Upper lobe of left lung (tissue), 6 donors: ENCODE data around the gene CRIP1. TPM values are rescaled to one million over a fixed set of nuclear protein-coding genes. Genes with fewer than 3 reads are reported as not detected.

Experiments used
- ATAC-seq, 2 donors: fragments of 200-7000 bp; cut with Tn5 transposase; one replicate each; pipeline ENCODE4 v1.9.1; 2022; ENCODE audit warnings: mild to moderate bottlenecking in 2 of 2, moderate library complexity in 2 of 2; ENCODE audit not compliant: low FRiP score in 2 of 2
- DNase-seq, 2 donors: peaks; one replicate each; pipeline ENCODE4 v3.0.0-alpha.2; 2019 to 2020
- H3K27ac ChIP-seq, 4 donors: fragments of 200-600 bp; sonication (generic); one replicate each; pipeline ENCODE4 v1.5.1; 2016 to 2019
- H3K27me3 ChIP-seq, 4 donors: fragments of 200-600 bp; sonication (generic); one replicate each; pipeline ENCODE4 v1.5.1; 2017 to 2019
- H3K36me3 ChIP-seq, 4 donors: fragments of 200-600 bp; sonication (generic); one replicate each; pipeline ENCODE4 v1.5.1; 2016 to 2019
- H3K4me1 ChIP-seq, 4 donors: fragments of 200-600 bp; sonication (generic); one replicate each; pipeline ENCODE4 v1.5.1; 2018 to 2019
- H3K4me3 ChIP-seq, 4 donors: fragments of 200-600 bp; sonication (generic); one replicate each; pipeline ENCODE4 v1.5.1; 2017 to 2019; ENCODE audit warnings: mild to moderate bottlenecking in 2 of 4, moderate library complexity in 1 of 4
- H3K9me3 ChIP-seq, 4 donors: fragments of 200-600 bp; sonication (generic); one replicate each; pipeline ENCODE4 v1.5.1; 2018 to 2019
- EP300 ChIP-seq, 4 donors: sonication (generic); formaldehyde crosslinking; IDR thresholded peaks; one replicate each; pipeline ENCODE4 v1.5.1; 2017; ENCODE audit warnings: antibody characterized with exemption in 4 of 4, control low read depth in 2 of 4
- POLR2A ChIP-seq, 4 donors: fragments of 450-650 bp; IDR thresholded peaks; one replicate each; pipeline ENCODE4 v1.5.1; 2016 to 2017; ENCODE audit warnings: antibody characterized with exemption in 4 of 4, mild to moderate bottlenecking in 2 of 4
- POLR2AphosphoS5 ChIP-seq, 2 donors: sonication (generic); formaldehyde crosslinking; IDR thresholded peaks; one replicate each; pipeline ENCODE4 v1.5.1; 2017; ENCODE audit warnings: antibody characterized with exemption in 2 of 2
- WGBS, 2 donors: methylation state at CpG; one replicate each; pipeline ENCODE4 v1.1.5; 2017 to 2018; 5-methylcytosine and 5-hydroxymethylcytosine counted together
- total RNA-seq, 6 donors: library from RNA; depleted of rRNA in 4 of 6; stranded (reverse); fragments of >200 nt in 4 of 6; gene quantifications; one replicate each; pipeline versions ENCODE4 v1.1.0 to v1.2.1, GENCODE V29; 2016 to 2021
- TF ChIP-seq, protein P1 (sequence below), 6 experiments: fragments of 450-650 bp in 4 of 6; fragments of 200-600 bp in 2 of 6; sonication (generic) in 2 of 6; IDR thresholded peaks; one replicate each; pipeline ENCODE4 v1.5.1; 2016 to 2019; ENCODE audit warnings: antibody characterized with exemption in 6 of 6
- donor health status: DM: no; HTN: no; CAD: no; lungs with moderate emphysema.
- donor health status: DM: no; HTN: yes; CAD: no; lungs with severe emphysema.

The CRIP1 gene
- total RNA-seq, 6 donors from 2014 or later, result 26.2 to 425 (median 200) TPM

DNA sequence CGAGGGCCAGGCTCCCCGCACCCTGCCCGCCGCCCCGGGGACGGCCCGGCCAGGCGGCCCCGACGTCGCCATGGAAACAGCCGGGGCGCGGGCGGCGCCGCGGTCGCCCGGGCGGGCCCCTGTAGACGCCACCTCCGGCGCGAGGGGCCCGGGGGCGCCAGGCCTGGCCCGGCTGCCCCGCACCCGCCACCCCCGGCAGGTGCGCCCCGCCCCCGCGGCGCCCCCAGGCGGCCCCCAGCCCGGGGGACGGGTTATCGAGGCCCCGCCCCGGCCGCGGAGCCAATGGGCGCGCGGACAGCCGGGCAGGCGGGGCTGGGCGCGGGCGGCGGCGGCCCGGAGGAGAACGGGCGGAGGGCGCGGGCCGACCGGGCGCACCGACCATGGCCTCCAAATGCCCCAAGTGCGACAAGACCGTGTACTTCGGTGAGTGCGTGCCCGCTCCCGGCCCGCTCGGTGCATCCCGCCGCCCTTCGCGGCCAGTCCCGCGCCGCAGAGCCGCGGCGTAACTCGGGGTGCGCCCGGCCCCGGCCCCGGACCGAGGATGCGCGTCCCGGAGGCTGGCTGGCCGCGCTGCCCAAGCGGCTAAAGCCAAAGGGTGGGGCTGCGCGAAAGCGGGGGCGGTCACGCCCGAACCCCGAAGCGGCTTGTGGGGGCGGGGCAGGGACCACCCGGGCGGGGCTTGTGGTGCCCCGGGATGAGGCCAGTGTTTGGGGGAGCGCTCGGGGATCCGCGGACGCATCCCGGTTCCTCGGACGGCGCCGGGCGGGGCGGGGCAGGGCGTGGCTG lies 12.0 kb upstream of the CRIP1 start, which contains the start of gene CRIP2:
CRIP2 (plus strand) TSS at position 339 of the 786 bp plus-strand sequence; CDS start at position 381, 42 bp downstream.
- ATAC-seq (peak in 1 of 2 donors; percentile 50), DNase-seq (peak in 1 of 2 donors; percentile 93)
- TF ChIP-seq POLR2A (IDR thresholded peaks at IDR 0.05) (peak in 3 of 4 donors; percentile 58 to 75 (median 62)), POLR2AphosphoS5 (IDR thresholded peaks at IDR 0.05) (peak; percentile 48 to 60), EP300 (IDR thresholded peaks at IDR 0.05) (no peak)
- TF ChIP-seq, protein P1, sequence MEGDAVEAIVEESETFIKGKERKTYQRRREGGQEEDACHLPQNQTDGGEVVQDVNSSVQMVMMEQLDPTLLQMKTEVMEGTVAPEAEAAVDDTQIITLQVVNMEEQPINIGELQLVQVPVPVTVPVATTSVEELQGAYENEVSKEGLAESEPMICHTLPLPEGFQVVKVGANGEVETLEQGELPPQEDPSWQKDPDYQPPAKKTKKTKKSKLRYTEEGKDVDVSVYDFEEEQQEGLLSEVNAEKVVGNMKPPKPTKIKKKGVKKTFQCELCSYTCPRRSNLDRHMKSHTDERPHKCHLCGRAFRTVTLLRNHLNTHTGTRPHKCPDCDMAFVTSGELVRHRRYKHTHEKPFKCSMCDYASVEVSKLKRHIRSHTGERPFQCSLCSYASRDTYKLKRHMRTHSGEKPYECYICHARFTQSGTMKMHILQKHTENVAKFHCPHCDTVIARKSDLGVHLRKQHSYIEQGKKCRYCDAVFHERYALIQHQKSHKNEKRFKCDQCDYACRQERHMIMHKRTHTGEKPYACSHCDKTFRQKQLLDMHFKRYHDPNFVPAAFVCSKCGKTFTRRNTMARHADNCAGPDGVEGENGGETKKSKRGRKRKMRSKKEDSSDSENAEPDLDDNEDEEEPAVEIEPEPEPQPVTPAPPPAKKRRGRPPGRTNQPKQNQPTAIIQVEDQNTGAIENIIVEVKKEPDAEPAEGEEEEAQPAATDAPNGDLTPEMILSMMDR (IDR thresholded peaks at IDR 0.05), result no peak
- Histone ChIP-seq H3K36me3 (peaks cover 0 to 28% (median 12%) of the 10 kb centered on the region in 4 donors), H3K27me3 (peaks cover 0 to 16% (median 8%) of the 10 kb centered on the region in 4 donors), H3K4me3 (peak within 1 kb of the TSS; percentile 59 to 90 (median 85)), H3K4me1 (peaks cover 44 to 83% (median 65%) of the 10 kb centered on the region in 4 donors), H3K9me3 (no peaks in the 10 kb centered on the region), H3K27ac (peak within 1 kb of the TSS; percentile 86 to 98 (median 92))
- 0% methylated on average over 14 of the region's 118 CpGs; no CpG with 5 or more reads in 1 of the 2 donors for WGBS, 2 donors

DNA sequence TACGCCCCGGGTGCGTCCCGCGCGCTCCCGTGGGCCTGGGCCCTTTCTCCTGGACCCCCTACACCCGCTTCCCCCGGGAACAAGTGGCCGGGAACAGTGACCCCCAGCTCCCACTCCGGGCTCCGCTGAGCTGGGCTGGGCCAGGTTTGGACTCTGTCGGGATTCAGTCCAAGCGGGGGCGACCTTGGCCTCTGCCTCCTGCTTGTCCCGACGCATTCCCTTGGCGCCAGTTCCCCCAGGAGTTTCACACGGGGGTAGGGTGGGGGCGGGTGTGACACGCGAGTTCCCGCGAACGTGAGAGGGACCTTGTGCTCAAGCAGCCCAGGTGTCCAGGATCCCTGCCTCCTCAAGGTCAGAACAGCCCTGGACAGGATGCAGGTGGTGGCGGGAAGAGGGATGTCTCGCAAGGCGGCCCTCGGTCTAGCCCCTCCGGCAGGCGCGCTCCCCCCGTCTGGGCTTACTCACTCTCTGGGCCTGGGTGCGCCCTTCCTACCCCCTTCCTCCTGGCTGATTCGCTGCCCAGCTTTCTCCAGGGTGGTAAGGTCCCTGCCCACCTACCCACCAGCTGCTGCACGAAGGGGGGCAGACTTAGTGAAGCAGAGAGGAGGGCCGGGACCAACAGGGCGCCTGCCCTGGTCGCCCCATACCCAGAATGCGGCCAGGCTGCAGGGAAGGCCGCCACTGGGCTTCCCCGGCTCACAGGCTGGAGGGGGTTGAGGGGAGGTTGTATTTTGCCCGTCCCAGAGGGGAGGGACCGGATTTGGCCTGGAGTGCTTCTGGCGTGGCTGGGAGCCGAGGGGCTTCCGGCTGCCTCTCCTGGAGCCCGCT lies 11.2 kb upstream of the CRIP1 start:
- Histone ChIP-seq H3K4me3 (peak overlapping the region; percentile 59 to 90 (median 85)), H3K36me3 (peaks cover 0 to 25% (median 6%) of the 10 kb centered on the region in 4 donors), H3K27ac (peak overlapping the region; percentile 86 to 98 (median 92)), H3K9me3 (no peaks in the 10 kb centered on the region), H3K27me3 (peaks cover 0 to 16% (median 8%) of the 10 kb centered on the region in 4 donors), H3K4me1 (peaks cover 47 to 91% (median 71%) of the 10 kb centered on the region in 4 donors)
- peak in 1 of 4 donors; percentile 49 for TF ChIP-seq POLR2A (IDR thresholded peaks at IDR 0.05)
- TF ChIP-seq, protein P1 (IDR thresholded peaks at IDR 0.05), result no peak
- no peak for TF ChIP-seq EP300 (IDR thresholded peaks at IDR 0.05)
- peak in 1 of 2 donors; percentile 66 for TF ChIP-seq POLR2AphosphoS5 (IDR thresholded peaks at IDR 0.05)
- WGBS, 2 donors, result 6 to 11% methylated on average over 16 to 21 of the region's 48 CpGs
- peak; percentile 6 to 10 for ATAC-seq
- DNase-seq, result no peak

DNA sequence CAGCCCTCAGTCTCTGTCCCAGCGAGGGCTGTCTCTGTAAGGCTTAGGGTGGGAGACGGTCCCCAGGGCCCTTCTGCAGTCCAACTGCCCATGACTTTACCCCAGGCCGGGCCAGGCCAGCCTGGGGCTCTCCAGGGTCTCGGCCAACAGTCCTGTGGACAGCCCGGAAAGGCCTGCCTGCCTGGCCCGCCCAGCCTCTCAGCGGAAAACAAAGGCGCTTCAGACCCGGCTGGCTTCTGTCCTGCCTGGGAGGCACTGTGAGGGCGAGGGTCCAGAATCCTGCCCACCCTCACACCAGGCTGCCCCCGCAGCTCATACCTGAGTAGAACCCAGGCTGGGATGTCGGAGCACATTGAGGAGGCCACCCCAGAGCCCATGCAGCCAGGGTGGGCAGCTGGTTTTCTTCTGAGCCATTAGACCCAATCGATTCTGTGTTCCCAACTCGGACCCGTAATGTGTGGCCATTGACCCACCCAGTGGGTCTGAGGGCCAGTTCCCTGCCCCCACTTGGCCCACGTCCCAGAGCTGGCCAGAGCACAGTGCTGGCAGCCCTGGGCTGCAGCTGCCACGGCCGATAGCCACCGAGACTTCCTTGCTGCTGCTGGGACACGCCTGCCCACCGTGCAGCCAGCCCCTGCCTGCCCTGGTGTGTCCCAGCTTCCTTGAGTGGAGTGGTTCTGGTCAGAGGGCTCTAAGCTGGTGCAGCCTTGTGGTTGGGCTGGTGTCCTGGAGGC lies 10.4 kb upstream of the CRIP1 start:
- Histone ChIP-seq H3K36me3 (peaks cover 0 to 22% (median 6%) of the 10 kb centered on the region in 4 donors), H3K9me3 (no peaks in the 10 kb centered on the region), H3K27ac (peak overlapping the region; percentile 86 to 98 (median 92)), H3K4me3 (peak overlapping the region; percentile 59 to 90 (median 85)), H3K27me3 (peaks cover 0 to 16% (median 8%) of the 10 kb centered on the region in 4 donors), H3K4me1 (peaks cover 49 to 93% (median 75%) of the 10 kb centered on the region in 4 donors)
- ATAC-seq (peak in 1 of 2 donors; percentile 50), DNase-seq (peak in 1 of 2 donors; percentile 60)
- 21 to 26% methylated on average over 9 to 12 of the region's 21 CpGs for WGBS, 2 donors
- TF ChIP-seq POLR2AphosphoS5 (IDR thresholded peaks at IDR 0.05) (peak; percentile 34 to 66), POLR2A (IDR thresholded peaks at IDR 0.05) (peak in 1 of 4 donors; percentile 17), EP300 (IDR thresholded peaks at IDR 0.05) (no peak)
- TF ChIP-seq, protein P1 (IDR thresholded peaks at IDR 0.05), result no peak
